ENCODE results near the gene LGALS3BP.

DNA sequence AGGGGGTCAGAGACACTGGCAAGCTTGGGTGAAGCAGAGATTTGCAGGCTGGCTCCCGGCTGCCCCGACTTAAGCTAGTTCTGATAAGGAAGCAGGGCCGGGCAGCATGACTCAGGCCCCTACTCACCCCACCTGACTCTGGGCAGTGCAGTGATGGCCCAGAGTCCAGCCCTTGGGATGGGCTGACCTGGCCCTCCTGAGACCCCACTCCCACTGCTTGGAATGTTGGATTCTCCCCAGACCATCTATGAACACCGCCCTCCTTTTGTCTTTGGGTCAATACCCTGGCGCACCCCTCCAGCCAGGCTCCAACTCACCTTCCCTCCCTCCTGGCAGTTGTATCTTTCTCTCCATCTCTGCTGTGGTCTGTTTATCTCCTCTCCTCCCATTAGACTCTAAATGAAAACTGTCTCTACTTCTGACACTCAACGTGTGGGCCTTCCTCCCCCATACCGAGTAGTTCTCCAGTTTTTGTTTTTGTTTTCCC is 21.0 kb downstream of the LGALS3BP start:
- TF ChIP-seq SMC3 (IDR thresholded peaks at IDR 0.05; ENCODE audit: low read depth, low read length), result no peak
- TF ChIP-seq, protein P1, sequence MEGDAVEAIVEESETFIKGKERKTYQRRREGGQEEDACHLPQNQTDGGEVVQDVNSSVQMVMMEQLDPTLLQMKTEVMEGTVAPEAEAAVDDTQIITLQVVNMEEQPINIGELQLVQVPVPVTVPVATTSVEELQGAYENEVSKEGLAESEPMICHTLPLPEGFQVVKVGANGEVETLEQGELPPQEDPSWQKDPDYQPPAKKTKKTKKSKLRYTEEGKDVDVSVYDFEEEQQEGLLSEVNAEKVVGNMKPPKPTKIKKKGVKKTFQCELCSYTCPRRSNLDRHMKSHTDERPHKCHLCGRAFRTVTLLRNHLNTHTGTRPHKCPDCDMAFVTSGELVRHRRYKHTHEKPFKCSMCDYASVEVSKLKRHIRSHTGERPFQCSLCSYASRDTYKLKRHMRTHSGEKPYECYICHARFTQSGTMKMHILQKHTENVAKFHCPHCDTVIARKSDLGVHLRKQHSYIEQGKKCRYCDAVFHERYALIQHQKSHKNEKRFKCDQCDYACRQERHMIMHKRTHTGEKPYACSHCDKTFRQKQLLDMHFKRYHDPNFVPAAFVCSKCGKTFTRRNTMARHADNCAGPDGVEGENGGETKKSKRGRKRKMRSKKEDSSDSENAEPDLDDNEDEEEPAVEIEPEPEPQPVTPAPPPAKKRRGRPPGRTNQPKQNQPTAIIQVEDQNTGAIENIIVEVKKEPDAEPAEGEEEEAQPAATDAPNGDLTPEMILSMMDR (conservative IDR thresholded peaks at IDR 0.05; ENCODE audit: low read depth, low read length), result no peak
